Stimulated activated CD4-positive, alpha-beta T cell treated with anti-CD3 and anti-CD28 coated beads, Interleukin-4, amount 100 ng/mL, for 24 hours (primary cell): Measurements from ENCODE around the gene TNNT3.
A peak's percentile ranks its signal among the peaks of the same experiment; 100 is the strongest.
"Not testable (repeated sequence)": the region's sequence is repeated elsewhere in the genome, so short reads cannot be mapped to it uniquely, and the experiment has no call there.

ENCODE experiments used
- DNase-seq: peaks from one replicate; pipeline ENCODE4 v3.0.0-alpha.2; 2020

The TNNT3 gene

DNA sequence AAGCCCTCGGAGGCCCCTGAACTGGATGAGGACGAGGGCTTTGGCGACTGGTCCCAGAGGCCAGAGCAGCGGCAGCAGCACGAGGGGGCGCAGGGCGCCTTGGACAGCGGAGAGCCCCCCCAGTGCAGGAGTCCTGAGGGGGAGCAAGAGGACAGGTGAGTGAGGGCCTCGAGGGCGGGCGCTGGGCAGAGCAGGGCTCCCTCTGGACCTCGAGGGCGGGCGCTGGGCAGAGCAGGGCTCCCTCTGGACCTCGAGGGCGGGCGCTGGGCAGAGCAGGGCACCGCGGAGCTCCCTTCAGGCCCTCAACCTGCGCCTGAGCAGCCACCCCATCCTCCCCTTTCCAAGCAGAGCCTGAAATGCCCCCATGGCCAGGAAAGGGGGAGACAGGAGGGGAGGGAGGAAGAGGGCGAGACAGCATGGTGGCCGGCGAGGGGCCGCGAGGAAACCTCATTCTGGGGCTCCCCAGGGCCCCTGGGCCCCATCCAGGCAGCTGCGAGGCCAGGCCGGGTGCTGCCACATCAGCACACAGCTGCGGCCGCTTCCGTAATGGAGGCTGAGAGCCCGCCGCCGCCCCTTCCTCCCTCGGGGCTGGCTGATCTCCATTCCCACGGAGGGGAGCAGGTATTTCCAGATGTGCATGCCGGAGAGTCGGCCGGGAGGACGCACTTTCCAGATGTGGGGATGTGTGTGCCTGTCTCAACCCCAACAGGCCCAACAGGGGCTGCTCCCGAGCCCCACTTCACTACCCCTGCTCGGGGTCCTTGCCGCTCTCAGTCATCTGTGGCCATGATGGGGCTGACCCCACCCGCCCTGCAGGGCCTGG is 37.9 kb upstream of the TNNT3 start:
- DNase-seq = no peak

- DNase-seq = peak; percentile 81
Measured at GRCh38 chr11:1882265-1883238, 37.0 kb upstream of the TNNT3 start.

- DNase-seq = no peak
Measured at GRCh38 chr11:1883346-1884302, 35.9 kb upstream of the TNNT3 start.

DNA sequence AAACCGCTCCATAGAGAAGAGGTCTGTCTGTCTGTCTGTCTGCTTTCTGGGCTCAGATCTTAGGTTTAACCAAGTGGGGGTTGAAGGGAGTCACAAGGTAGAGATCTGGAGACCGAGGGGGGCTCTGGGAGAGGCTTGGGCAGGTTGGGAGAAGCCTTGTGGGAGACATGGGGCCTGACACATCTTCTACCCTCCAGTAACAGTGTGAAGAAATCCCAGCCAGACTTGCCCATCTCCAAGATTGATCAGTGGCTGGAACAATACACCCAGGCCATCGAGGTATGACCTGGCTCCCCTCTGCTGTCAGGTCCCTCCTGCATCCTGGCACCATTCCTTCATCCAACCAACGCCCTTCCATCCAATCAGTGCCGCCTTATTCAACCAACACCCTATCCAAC is 35.2 kb upstream of the TNNT3 start:
- DNase-seq = no peak

GRCh38 chr11:1886551-1886950 is 33.0 kb upstream of the TNNT3 start:
- DNase-seq = not testable (repeated sequence)

DNA sequence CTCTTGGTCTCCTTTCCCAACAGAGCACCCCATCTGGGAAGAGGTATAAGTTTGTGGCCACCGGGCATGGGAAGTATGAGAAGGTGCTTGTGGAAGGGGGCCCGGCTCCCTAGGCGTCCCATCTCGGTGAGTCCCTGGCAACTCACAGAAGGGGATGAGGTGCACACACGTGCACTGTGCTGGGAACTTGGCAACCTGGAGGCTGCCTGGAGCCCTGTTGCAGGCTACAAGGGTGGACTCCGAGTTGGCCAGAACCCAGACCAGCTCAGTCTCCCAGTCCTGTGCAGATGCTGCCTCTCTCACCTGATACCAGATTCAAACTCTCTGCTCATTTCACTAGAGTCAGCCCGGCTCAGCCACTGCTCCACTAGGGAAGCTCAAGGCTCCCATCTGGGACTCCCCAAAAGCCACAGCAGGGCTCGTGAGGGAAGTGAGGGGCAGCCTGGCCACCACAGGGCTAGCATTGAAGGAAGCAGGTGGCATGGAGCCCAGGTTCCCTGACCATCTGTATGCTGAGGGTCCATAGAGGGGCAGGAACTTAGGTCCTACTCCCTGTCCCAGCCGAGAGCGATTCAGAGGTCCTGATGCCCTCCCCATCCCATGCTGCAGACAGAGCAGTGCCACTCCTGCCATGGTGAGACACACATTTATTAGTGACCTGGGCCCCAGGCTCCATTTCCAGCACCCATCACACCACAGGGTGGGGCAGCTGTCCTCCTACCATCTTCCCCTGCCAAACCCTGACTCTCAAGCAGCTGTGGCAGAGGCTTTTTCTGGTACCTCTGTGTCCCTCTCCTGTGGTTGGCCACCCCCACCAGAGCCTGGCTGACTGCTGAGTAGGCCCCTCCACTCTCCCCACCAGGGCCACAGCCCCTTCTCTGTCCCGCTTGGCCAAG is 31.8 kb upstream of the TNNT3 start:
- no peak for DNase-seq

GRCh38 chr11:1888347-1888753 is 31.2 kb upstream of the TNNT3 start:
- DNase-seq = no peak

DNA sequence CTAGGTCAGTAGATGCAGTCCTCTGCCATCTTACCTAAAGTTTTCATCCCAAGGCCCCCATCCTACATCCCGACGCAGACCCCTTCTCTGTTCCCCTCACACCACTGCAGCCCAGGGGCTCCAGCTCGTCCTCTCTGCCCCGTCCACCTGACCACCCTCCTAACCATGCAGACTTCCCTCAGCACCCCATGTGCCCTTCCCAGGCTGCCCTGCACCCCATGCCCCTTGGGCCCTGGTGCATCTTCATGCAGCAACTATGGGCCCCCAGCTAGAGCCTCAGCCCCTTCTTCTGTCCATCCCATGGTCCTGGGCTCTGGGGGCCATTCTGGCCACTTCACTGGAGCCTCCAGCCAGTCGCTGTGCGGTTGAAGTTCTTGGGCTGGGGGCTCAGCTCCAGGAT is 30.7 kb upstream of the TNNT3 start:
- no peak for DNase-seq

DNA sequence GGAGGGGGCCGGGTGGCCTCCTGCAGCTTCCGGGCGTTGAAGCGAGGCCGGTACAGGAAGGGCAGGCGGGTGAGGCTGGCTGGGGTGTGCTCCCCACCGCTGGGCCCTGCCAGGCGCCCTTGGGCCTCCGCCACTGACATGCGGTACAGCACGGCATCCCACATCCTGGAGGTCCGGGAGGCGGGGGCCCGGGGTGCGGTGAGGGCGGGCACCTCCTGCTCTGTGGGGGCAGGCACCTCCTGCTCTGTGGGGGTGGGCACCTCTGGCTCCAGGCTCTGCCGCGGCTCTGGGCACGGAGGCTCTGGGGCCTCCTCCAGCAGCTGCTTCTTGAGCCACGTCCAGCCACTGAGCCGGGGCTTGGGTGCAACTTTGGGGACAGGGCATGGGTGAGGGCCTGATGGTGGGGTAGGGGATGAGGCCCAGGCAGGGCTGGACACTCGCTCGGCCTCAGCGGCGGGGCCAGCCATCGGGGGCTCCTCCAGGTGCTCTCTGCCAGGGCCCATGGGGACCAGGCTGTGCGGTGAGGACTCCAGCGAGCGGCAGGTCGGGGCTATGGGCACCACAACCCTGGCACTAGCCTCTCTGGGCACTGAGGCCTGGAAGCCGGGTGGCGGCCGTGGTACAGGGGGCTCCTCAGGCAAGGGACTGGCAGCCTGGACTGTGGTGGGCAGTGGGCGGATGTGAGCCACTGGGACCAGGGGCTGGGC is 30.1 kb upstream of the TNNT3 start:
- DNase-seq = peak; percentile 61

DNA sequence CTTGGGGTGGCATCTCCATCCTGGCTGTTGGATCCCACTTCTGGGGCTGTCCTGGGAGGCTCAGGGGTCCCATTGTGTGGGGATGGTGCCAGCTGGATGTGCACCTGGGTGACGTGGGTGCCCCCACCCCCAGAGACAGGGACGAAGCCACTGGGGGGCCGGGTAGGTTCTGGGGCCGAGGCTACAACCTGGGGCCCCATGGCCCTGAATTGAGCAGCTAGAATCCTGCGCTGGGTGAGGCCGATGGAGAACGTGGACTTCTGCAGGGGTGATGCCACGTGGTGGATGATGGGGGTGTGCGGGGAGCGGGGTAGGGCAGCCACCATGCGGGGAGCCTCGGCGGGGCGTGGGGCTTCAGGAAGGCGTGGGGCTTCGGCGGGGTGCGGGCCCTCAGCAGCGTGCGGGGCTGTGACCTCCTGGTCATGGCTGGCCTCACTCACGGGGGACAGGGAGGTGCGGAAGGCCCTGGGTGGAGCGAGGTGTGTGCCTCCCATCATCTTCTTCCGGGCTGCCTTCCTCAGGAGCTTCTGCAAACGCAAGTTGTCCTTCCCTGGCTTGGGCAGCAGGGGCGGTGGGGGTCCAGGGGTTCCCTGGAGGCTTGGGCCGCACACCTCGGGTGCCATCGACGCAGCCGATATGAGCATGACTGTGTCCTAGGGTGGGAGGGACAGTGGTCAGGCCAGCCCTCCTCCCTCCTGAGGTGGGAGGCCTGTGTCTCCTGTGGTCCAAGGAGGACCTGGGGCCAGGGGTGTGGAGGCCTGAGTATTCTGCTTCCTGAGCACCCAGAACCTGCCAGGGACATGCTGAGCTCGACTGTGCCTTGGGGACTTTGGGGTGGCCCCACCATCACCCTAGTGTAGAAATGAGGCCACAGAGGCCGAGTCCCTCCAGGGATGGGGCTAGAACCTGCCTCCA is 29.3 kb upstream of the TNNT3 start:
- DNase-seq = no peak

GRCh38 chr11:1890856-1891830 is 28.4 kb upstream of the TNNT3 start:
- no peak for DNase-seq

GRCh38 chr11:1891831-1892115 is 27.7 kb upstream of the TNNT3 start, which contains the start of gene PRR33:
TSS of gene PRR33 (minus strand) at chr11:1891895. CDS start at chr11:1890584, 1,311 bp downstream.
- DNase-seq = no peak

GRCh38 chr11:1892116-1892515 is 27.4 kb upstream of the TNNT3 start:
- no peak for DNase-seq

- DNase-seq = no peak
Measured at GRCh38 chr11:1892558-1892957, 26.9 kb upstream of the TNNT3 start.

DNA sequence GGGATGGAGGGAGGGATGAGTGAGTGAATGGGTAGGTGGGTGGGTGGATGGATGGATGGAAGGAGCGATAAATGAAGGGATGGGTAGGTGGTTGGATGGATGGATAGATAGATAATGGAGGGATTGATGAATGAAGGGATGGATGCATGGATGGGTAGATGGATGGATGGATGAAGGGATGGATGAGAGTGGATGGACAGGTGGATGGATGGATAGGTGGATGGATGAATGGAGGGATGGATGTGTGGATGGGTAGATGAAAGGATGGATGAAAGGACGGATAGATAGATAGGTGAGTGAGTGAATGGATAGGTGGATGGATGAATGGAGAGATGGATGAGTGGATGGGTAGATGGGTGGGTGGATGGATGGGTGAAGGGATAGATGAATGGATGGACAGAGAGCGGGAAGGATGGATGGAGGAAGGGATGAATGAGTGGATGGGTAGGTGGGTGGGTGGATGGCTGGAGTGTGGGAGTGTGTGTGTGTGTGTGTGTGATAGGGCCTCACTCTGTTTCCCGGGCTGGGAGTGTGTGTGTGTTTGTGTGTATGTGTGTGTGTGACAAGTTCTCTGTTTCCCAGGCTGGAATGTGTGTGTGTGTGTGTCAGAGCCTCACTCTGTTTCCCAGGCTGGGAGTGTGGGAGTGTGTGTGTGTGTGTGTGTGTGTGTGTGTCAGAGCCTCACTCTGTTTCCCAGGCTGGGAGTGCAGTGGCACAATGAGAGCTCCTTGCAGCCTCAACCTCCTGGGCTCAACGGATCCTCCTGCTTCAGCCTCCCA is 25.7 kb upstream of the TNNT3 start:
- no peak for DNase-seq

- no peak for DNase-seq
Measured at GRCh38 chr11:1894759-1895158, 24.7 kb upstream of the TNNT3 start.

- DNase-seq = no peak
Measured at GRCh38 chr11:1896468-1896867, 23.0 kb upstream of the TNNT3 start.

DNA sequence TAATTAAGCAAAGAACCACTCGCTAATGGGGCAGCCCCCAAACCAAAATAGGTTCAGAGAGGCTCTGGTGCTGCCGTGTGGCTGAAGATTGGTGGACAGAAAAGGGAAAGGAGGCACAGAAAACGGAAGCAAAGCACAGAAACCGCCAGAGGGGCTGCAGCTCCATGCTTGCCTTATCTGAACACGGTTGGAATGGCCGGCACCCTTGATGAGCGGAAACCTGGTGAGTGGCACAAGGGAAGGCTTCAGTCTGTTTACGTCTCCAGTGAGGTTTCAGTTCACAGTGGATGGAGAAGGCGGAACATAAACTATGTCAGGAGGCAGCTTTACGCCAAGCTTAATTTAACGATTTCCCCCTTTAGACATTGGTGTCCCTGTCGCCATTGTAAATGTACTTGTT is 22.6 kb upstream of the TNNT3 start:
- DNase-seq = no peak
